Coronary artery (tissue), 2 donors: ENCODE measurements around the gene GNAO1.

ENCODE experiments used
- DNase-seq: peaks from one replicate; pipeline ENCODE4 v3.0.0-alpha.2; 2017; ENCODE audit warnings: low spot score
- H3K27ac ChIP-seq, 2 donors: fragments of 200-600 bp; sonication (generic); one replicate each; pipeline ENCODE4 v1.5.1; 2016 to 2019
- H3K4me3 ChIP-seq: fragments of 200-600 bp; sonication (generic); 2 replicates; pipeline ENCODE4 v1.5.1; 2016; ENCODE audit warnings: mild to moderate bottlenecking, moderate library complexity
- TF ChIP-seq, protein P1 (sequence below): fragments of 200-600 bp; sonication (generic); IDR thresholded peaks from one replicate; pipeline ENCODE4 v1.5.1; 2019; ENCODE audit warnings: antibody characterized with exemption

GNAO1 gene

DNA sequence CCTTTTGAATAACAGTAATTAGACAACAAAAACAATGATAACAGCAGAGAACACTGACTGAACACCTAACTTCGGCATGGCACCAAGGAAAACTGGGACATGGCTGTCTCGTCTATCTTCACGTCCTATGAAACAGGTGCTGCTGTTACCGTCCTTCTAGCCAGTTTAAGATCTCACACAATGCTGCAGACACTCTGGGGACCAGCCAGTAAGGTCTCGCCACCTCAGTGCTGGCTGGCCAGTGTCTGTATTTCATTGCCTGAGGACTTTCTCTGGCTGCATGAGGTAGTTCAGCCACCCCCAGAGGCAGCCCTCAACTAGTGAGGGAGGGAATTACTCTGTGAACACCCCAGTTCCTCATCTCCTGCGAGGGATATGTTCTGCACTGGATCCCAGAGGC is 176.5 kb downstream of the GNAO1 start:
- DNase-seq = no peak
- H3K27ac ChIP-seq = no peak overlapping the region

DNA sequence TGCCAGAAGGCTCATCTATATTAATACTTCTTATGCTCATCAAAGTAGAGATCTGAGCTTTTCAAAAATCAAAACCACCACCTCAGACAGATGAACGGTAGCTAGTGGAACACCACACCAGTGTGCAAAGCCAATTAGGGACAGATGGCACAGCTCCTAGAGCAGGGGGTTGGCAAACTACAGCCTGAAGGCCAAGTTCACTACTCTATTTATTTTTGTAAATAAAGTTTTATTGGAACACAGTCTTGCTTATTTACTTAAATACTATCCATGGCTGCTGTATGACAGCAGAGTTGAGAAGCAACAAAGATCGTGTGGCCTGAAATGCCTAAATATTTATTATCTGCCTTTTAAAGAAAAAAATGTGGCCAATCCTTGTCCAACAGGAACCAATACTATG is 177.3 kb downstream of the GNAO1 start:
- TF ChIP-seq, protein P1, sequence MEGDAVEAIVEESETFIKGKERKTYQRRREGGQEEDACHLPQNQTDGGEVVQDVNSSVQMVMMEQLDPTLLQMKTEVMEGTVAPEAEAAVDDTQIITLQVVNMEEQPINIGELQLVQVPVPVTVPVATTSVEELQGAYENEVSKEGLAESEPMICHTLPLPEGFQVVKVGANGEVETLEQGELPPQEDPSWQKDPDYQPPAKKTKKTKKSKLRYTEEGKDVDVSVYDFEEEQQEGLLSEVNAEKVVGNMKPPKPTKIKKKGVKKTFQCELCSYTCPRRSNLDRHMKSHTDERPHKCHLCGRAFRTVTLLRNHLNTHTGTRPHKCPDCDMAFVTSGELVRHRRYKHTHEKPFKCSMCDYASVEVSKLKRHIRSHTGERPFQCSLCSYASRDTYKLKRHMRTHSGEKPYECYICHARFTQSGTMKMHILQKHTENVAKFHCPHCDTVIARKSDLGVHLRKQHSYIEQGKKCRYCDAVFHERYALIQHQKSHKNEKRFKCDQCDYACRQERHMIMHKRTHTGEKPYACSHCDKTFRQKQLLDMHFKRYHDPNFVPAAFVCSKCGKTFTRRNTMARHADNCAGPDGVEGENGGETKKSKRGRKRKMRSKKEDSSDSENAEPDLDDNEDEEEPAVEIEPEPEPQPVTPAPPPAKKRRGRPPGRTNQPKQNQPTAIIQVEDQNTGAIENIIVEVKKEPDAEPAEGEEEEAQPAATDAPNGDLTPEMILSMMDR = no peak
- DNase-seq = no peak
- no peak overlapping the region for H3K4me3 ChIP-seq
- no peak overlapping the region for H3K27ac ChIP-seq

More for the DNA sequence above, 176.5 kb downstream of the GNAO1 start:
- TF ChIP-seq, protein P1 = no peak
- no peak overlapping the region for H3K4me3 ChIP-seq

DNA sequence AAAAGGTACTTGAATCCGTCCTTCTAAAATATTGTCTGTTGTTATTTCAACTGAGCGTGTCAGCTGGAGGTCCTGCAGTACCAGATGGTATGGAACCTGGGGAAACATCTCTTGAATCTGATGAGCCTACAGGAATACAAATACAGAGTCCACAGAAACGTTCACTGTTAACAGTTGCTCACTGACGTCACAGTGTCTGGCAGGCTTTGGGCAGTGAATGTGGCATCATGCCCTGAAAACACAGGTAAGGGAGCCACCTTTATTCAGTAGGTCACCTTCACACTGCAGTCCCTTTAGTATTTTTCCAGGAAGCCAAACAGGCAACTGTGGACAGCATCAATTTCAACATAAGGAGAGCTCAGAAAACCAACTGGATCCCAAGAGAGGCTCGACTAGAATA is 177.9 kb downstream of the GNAO1 start:
- TF ChIP-seq, protein P1 = no peak
- no peak overlapping the region for H3K27ac ChIP-seq
- no peak for DNase-seq
- H3K4me3 ChIP-seq = no peak overlapping the region

DNA sequence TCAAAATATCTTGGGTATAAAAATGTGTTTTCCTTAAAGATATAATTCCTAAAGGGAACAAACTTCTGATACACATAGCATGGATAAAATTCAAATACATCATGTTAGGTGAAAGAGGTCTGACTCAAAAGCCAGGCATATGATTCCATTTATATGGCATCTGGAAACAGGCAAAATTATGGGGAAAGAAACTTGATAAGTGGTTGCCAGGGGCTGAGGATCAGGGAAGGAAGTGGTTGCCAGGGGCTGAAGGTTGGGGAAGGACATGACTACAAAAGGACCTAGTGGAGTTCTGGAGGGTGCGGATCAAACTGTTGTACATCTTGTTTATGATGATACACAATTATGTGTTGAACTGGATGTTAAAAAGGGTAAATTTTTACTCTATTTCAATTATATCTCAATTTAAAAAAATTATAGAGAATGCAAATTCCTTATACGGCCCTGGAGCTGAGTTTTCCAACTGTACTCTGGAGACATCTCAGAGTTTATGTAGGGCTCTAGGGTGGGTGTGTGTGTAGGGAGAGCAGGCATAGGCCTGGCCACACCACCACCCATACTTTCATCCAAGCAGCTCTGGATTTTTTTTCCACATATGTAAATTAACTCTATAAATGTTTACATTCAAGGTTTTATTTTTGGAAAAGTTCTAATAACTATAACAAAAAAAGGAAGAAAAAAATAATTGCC is 179.0 kb downstream of the GNAO1 start:
- no peak overlapping the region for H3K27ac ChIP-seq
- no peak overlapping the region for H3K4me3 ChIP-seq
- TF ChIP-seq, protein P1 = no peak
- DNase-seq = no peak

DNA sequence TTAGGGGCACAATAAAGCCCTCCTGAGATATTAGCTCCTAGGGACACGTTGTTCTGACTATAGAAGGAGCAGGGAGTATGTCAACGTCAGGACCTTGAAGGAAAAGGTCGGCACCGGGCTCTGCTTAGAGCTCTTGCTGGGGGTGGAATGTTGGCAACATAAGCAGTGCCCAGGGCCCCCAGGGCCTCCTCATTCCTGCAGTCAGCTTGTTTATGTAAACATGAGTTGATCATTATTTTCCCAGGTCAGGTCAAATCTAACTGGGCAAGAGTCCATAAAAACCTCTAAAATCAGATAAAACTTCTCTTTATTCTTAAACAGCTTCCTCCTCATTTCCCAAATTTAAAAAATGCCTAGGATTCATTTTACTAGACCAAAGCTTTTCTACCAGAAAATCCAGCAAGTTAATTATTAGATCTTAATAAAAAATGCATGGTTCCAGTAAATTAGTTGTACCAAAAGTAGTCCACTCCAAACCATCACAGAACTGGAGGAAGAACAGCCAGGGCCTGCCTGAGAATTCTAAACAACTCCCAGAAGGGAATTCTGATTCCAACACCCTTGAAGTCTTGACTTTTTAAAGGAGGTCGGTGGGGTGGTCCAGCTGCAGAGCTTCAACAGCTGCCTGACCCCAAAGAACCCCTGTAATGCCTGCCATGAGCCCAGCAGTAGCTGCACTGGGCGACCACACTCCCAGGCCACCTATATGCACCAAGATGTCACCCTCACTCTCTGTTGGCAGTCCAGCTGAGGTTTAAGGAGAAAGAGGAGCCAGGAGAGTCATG is 179.8 kb downstream of the GNAO1 start:
- no peak for DNase-seq
- peak overlapping the region in 1 of 2 donors; percentile 14 for H3K27ac ChIP-seq

DNA sequence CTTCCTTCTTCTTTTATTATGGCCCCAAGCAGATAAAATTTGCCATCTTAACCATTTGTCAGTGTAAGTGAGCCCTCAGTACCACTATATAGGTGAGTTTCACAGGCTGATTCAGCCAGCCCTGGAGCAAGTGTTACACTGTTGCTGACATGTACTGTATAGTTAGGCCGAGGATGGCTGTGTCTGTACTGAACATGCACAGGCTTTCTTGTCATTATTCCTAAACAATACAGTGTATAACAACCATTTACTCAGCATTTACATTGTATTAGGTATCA is 180.3 kb downstream of the GNAO1 start:
- TF ChIP-seq, protein P1 = no peak
- no peak overlapping the region for H3K27ac ChIP-seq
- H3K4me3 ChIP-seq = no peak overlapping the region
- DNase-seq = no peak

More for the DNA sequence above, 179.8 kb downstream of the GNAO1 start:
- TF ChIP-seq, protein P1 = no peak
- no peak overlapping the region for H3K4me3 ChIP-seq
